Measurements from ENCODE around the gene TMEM44.

The TMEM44 gene

DNA sequence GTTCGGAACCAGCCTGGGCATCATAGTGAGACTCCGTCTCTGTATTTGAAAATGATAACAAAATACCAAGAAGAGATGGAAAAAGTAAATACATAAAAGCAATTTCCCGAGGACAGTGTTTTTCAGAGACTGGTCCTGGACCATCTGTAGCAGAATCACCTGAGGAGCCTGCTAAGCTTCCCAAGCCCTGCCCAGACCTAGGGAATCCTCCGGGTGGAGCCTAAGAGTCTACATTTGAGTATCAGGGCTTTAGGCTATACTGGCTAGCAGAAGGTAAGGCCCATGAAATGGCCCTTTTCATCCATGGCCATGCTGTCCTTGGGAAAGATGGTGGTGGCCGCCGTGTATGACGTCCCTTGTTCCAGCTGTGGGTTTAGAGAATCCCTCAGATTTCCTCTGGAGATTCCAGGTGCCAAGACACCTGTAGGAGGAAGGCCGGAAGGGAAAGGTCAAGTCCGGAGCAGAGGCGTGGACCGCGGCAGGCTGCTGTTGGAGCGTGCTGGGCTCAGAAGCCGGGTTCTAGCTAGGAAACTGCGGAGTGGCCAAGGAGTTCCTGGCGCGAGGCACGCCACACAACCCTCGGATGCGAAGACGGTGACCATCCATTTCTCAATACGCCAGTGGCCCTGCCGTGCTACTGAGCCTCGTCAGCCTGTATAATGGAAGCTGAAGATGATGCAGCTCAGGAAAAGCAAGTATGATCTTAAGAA lies 50.9 kb downstream of the TMEM44 start:
- Histone ChIP-seq H3K36me3 (ENCODE audit: insufficient read depth, low read length) (peaks cover 16% of the 10 kb centered on the region; the same call in 1 of the 2 replicates), H3K4me1 (ENCODE audit: control insufficient read depth, insufficient read depth, low read length, unreplicated experiment) (peaks cover 52% of the 10 kb centered on the region), H3K79me2 (ENCODE audit: control insufficient read depth, insufficient read depth, low read length, unreplicated experiment) (peaks cover 18% of the 10 kb centered on the region), H2AFZ (ENCODE audit: low read length, unreplicated experiment) (no peak overlapping the region), H3K4me3 (ENCODE audit: low read depth, low read length) (no peak overlapping the region), H3K27ac (ENCODE audit: low read depth, low read length) (no peak overlapping the region), H3K27me3 (ENCODE audit: insufficient read depth, low read length) (no peaks in the 10 kb centered on the region)

DNA sequence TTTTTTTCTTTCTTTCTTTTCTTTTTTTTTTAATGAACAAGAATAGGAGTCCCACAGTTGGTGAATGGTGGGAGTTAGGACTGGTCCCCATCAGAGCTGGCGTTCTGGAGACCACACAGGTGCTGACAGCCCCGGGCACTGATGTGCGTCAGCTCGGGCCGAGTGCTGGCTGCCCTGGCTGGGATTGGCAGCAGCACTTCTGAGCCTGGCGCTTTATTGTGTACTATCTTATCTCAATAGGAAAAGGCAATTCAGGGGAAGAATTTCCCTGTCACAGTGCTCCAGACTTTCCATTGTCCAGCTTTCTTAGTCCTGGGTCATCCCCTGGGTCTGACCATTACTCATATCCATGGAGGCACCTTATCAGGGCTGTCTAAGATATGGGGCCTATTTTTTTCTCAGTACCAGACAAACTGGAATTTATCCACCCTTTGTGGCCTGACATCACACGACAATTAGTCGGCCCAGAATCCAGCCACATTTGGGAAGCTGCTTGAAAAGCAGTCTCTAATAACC lies 54.1 kb downstream of the TMEM44 start:
- Histone ChIP-seq H3K27me3 (ENCODE audit: insufficient read depth, low read length) (no peaks in the 10 kb centered on the region), H3K27ac (ENCODE audit: low read depth, low read length) (peak overlapping the region; percentile 97), H3K36me3 (ENCODE audit: insufficient read depth, low read length) (no peaks in the 10 kb centered on the region), H2AFZ (ENCODE audit: low read length, unreplicated experiment) (no peak overlapping the region), H3K79me2 (ENCODE audit: control insufficient read depth, insufficient read depth, low read length, unreplicated experiment) (peaks cover 3% of the 10 kb centered on the region), H3K4me1 (ENCODE audit: control insufficient read depth, insufficient read depth, low read length, unreplicated experiment) (peaks cover 44% of the 10 kb centered on the region), H3K4me3 (ENCODE audit: low read depth, low read length) (no peak overlapping the region)

DNA sequence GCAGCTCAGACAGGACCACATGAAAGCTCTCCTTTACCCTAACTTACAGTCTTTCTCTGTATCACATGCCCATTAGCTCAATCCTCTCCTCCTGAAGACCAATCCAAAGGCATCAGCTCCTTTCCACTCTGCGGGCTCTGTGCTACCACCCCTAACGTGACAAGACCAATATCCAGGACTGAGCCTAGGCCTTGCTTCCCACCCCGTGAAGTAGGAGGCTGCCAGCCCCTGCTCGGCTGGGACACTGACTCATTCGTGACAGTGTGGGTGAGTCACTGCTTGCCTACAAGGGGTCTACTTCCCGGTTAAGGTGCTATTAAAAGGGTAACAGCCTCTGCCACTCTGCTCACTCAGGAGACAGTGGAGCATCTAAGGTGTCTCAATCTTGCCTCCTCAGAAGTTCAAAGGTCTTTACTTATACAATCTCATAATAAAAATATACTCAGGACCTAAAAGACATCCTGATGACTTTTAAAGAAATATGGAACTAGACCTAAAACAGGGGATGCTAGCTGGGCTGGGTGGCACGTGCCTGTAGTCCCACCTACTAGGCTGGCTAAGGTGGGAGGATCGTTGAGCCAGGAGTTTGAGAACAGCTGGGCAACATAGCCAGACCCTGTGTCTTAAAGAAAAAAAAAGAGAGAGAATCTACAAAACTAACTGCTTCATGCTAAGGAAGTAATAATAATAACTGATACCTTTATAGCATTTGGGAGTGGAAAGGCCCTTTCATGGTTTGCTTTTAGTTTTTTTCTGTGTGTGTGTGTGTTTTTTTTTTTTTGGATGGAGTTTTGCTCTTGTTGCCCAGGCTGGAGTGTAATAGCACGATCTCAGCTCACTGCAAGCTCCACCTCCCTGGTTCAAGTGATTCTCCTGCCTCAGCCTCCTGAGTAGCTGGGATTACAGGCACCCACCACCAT lies 55.0 kb downstream of the TMEM44 start:
- peak overlapping the region; percentile 97 for H3K27ac ChIP-seq (ENCODE audit: low read depth, low read length)
- no peaks in the 10 kb centered on the region for H3K79me2 ChIP-seq (ENCODE audit: control insufficient read depth, insufficient read depth, low read length, unreplicated experiment)
- no peaks in the 10 kb centered on the region for H3K27me3 ChIP-seq (ENCODE audit: insufficient read depth, low read length)
- no peak overlapping the region for H2AFZ ChIP-seq (ENCODE audit: low read length, unreplicated experiment)
- no peaks in the 10 kb centered on the region for H3K36me3 ChIP-seq (ENCODE audit: insufficient read depth, low read length)
- H3K4me1 ChIP-seq (ENCODE audit: control insufficient read depth, insufficient read depth, low read length, unreplicated experiment): peaks cover 53% of the 10 kb centered on the region
- peak overlapping the region; percentile 30; the same call in 1 of the 2 replicates for H3K4me3 ChIP-seq (ENCODE audit: low read depth, low read length)

DNA sequence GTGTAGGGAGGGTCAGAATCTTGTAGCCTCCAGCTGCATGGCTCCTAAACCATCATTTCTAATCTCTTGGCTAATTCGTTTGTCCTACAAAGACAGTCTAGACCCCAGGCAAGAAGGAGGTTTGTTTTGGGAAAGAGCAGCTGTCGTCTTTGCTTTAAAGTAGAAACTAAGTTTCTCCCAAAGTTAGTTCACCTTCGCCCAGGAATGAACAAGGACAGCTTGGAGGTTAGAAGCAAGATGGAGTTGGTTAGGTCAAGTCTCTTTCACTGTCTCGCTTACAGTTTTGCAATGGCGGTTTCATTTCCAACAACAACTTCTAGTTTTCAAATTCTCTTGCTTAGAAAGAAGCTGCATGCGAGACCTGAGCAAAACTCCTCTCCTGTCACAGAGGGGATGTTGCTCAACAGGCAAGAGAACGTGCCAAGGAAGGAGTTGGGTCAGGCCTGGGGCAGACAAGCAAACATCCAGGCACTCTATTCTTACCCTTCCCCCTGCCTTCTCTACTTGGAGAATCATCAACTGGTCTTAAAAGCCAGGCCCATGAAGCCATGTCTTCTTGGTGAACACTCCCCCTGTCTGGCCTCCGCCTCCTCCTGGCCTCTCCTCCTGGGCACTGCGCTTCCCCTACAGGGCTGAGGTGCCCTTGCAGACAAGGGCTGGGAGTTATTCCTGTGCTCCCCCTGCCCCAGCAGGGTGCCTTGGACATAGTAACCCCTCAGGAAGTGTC lies 57.6 kb downstream of the TMEM44 start:
- H3K4me1 ChIP-seq (ENCODE audit: control insufficient read depth, insufficient read depth, low read length, unreplicated experiment): peaks cover 70% of the 10 kb centered on the region
- peak overlapping the region; percentile 4; the same call in 1 of the 2 replicates for H3K4me3 ChIP-seq (ENCODE audit: low read depth, low read length)

DNA sequence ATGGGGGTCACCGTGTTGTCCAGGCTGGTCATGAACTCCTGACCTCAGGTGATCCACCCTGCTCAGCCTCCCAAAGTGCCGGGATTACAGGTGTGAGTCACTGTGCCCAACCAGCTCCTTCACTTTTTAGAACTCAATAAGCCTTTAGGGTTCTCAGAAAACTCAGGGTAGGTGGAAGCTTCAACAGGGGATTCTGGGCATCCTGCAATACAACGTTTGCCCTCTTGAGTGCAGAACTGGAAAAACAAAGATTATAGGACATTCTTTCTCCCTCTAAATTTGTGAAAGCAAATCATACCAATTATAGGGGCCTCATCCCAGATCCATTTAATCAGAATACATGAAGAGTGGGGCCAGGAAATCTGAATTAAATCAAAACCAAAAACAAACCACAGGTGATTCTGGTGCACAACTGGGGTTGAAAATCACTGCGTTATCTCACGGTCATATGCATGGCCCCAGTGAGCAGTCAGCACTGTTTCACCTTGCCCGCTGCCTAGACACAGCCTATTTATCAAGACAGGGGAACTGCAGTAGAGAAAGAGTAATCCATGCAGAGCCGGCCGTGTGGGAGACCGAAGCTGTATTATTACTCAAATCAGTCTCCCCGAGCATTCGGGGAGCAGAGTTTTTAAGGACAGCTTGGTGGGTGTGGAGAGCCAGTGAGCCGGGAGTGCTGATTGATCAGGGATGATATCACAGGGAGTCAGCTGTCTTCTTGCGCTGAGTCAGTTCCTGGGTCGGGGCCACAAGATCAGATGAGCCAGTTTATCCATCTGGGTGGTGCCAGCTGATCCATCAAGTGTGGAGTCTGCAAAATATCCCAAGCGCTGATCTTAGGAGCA lies 58.4 kb downstream of the TMEM44 start:
- peak overlapping the region; percentile 97 for H3K27ac ChIP-seq (ENCODE audit: low read depth, low read length)
- peak overlapping the region; percentile 42; the same call in 1 of the 2 replicates for H3K4me3 ChIP-seq (ENCODE audit: low read depth, low read length)
- H3K4me1 ChIP-seq (ENCODE audit: control insufficient read depth, insufficient read depth, low read length, unreplicated experiment): peaks cover 70% of the 10 kb centered on the region
- no peaks in the 10 kb centered on the region for H3K36me3 ChIP-seq (ENCODE audit: insufficient read depth, low read length)
- no peaks in the 10 kb centered on the region for H3K79me2 ChIP-seq (ENCODE audit: control insufficient read depth, insufficient read depth, low read length, unreplicated experiment)
- no peak overlapping the region for H2AFZ ChIP-seq (ENCODE audit: low read length, unreplicated experiment)
- H3K27me3 ChIP-seq (ENCODE audit: insufficient read depth, low read length): no peaks in the 10 kb centered on the region

More for the DNA sequence above, 57.6 kb downstream of the TMEM44 start:
- Histone ChIP-seq H3K79me2 (ENCODE audit: control insufficient read depth, insufficient read depth, low read length, unreplicated experiment) (no peaks in the 10 kb centered on the region), H3K36me3 (ENCODE audit: insufficient read depth, low read length) (no peaks in the 10 kb centered on the region), H3K27ac (ENCODE audit: low read depth, low read length) (peak overlapping the region; percentile 97), H3K27me3 (ENCODE audit: insufficient read depth, low read length) (no peaks in the 10 kb centered on the region), H2AFZ (ENCODE audit: low read length, unreplicated experiment) (no peak overlapping the region)

DNA sequence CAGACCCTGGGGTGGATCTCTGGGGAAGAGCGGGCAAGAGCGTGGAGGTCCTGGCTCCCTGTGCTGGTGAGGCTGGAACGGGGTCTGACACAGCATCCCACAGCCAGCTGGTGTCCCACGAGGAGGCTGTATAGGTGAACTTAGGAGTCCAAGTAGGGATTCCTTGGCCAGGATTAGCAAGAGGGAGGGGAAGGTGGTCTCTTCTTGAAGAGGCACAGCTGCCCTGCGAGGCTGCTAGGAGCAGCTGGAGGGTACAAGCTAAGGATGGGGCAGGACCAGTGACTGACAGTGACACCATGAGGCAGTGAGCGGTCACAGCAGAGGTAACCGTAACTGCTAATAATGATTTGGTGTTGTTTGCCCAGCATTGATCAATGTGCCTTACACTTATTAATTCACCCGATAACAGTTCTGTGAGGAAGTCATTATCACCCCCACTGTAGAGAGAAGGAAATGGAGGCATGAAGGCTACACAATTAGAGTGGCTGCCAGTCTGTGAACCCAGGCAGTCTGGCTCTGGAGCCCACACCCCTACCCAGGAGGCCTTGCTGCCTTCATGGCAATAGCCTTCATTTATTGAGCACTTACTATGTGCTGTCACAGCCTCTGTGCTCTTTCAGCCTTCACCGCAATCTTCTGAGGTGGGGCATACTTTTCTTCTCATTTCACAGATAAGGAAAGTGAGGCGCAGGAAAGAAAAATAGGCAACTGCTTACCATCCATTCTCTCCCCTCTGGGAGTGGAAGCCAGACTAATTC lies 59.4 kb downstream of the TMEM44 start:
- Histone ChIP-seq H2AFZ (ENCODE audit: low read length, unreplicated experiment) (no peak overlapping the region), H3K79me2 (ENCODE audit: control insufficient read depth, insufficient read depth, low read length, unreplicated experiment) (no peaks in the 10 kb centered on the region), H3K4me3 (ENCODE audit: low read depth, low read length) (peak overlapping the region; percentile 6; the same call in 1 of the 2 replicates), H3K36me3 (ENCODE audit: insufficient read depth, low read length) (no peaks in the 10 kb centered on the region), H3K27me3 (ENCODE audit: insufficient read depth, low read length) (no peaks in the 10 kb centered on the region), H3K4me1 (ENCODE audit: control insufficient read depth, insufficient read depth, low read length, unreplicated experiment) (peaks cover 64% of the 10 kb centered on the region), H3K27ac (ENCODE audit: low read depth, low read length) (peak overlapping the region; percentile 97)

DNA sequence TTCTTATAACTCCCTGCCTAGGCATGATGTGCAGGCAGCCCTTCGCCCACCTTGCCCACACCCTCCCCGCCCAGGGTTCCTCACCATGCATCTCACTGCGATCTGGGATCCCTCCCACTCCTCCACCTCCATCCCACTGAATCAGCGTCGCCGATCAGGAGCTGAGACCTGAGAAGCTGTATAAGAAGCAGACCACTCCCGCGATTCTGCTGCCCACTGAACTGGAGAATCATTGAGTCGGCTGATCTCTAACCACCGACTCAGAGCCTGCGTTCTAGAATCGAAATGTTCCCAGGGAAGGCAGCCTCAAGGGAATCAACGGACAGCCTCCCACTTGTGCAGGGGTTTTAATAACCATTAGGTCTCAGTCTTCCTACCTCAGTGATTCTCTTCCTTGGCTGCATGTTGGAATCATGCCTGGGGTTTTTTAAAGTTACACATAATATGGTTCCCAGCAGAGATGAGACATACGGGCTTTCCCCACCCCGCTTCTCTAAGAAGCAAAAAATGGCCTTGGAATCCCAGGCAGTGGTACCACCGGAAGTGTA lies 60.2 kb downstream of the TMEM44 start:
- Histone ChIP-seq H3K79me2 (ENCODE audit: control insufficient read depth, insufficient read depth, low read length, unreplicated experiment) (no peaks in the 10 kb centered on the region), H3K4me1 (ENCODE audit: control insufficient read depth, insufficient read depth, low read length, unreplicated experiment) (peaks cover 56% of the 10 kb centered on the region), H3K27me3 (ENCODE audit: insufficient read depth, low read length) (no peaks in the 10 kb centered on the region), H3K4me3 (ENCODE audit: low read depth, low read length) (peak overlapping the region; percentile 53), H3K36me3 (ENCODE audit: insufficient read depth, low read length) (no peaks in the 10 kb centered on the region), H3K27ac (ENCODE audit: low read depth, low read length) (peak overlapping the region; percentile 97), H2AFZ (ENCODE audit: low read length, unreplicated experiment) (no peak overlapping the region)

DNA sequence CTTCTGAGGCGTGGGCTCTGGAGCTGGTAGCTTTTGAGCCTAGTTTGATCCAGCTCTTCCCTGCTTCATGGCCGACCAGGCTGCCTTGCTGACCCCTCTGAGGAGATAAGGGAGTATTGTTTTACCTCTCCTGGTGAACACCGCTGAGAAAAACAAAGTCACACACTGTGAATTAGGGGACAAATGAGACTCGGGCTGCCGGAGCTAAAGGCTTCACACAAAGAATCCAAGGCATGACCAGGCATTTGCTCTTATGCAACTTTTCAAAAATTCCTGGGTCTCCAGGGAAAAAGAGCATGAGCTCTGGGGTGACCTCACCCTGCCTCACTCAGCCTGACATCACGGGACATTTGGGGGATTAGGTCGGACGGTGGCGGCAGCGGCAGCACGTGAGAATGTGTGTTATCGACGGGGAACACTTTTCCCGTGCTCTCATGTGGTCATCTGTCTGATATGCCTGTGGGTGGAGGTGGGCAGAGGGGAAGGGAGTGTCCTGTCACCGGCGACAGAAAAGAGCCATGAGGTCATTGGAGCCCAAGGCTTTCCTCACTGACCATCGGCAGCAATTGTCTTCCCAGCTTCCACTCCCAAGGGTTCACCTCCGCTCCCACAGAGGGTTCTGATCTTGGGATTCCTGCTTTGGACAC lies 61.0 kb downstream of the TMEM44 start:
- no peaks in the 10 kb centered on the region for H3K79me2 ChIP-seq (ENCODE audit: control insufficient read depth, insufficient read depth, low read length, unreplicated experiment)
- H3K36me3 ChIP-seq (ENCODE audit: insufficient read depth, low read length): no peaks in the 10 kb centered on the region
- no peaks in the 10 kb centered on the region for H3K27me3 ChIP-seq (ENCODE audit: insufficient read depth, low read length)
- H2AFZ ChIP-seq (ENCODE audit: low read length, unreplicated experiment): no peak overlapping the region
- H3K4me1 ChIP-seq (ENCODE audit: control insufficient read depth, insufficient read depth, low read length, unreplicated experiment): peaks cover 49% of the 10 kb centered on the region
- H3K27ac ChIP-seq (ENCODE audit: low read depth, low read length): peak overlapping the region; percentile 97
- peak overlapping the region; percentile 53 for H3K4me3 ChIP-seq (ENCODE audit: low read depth, low read length)

Measured in ACC112 (cell line).